Body of pancreas (tissue), 4 donors: ENCODE measurements around the gene CNP. TPM values are rescaled to one million over a fixed set of nuclear protein-coding genes. Genes with fewer than 3 reads are reported as not detected.

Source experiments
- ATAC-seq: fragments of 150-250 bp; one replicate; pipeline ENCODE4 v1.9.1; 2016
- DNase-seq, 4 donors: peaks; one replicate each; pipeline ENCODE4 v3.0.0-alpha.2; 2019
- H3K27ac ChIP-seq, 4 donors: fragments of 200-600 bp; sonication (generic); 1 replicate in 3 of 4; 2 replicates in 1 of 4; pipeline versions ENCODE4 v1.5.1 to v1.6.1; 2016 to 2019; ENCODE audit warnings: mild to moderate bottlenecking in 1 of 4, mixed read lengths in 1 of 4, moderate library complexity in 1 of 4
- H3K27me3 ChIP-seq, 2 donors: fragments of 200-600 bp; sonication (generic); one replicate each; pipeline ENCODE4 v1.6.0; 2016; ENCODE audit warnings: mild to moderate bottlenecking in 1 of 2
- H3K36me3 ChIP-seq, 2 donors: fragments of 200-600 bp; sonication (generic); replicated peaks in 1 of 2; 2 replicates each; pipeline ENCODE4 v1.5.1; 2016; ENCODE audit warnings: low read depth in 2 of 2; ENCODE audit not compliant: insufficient read depth in 1 of 2
- H3K4me1 ChIP-seq: fragments of 200-600 bp; sonication (generic); one replicate; pipeline ENCODE4 v1.6.0; 2016
- H3K4me3 ChIP-seq, 2 donors: fragments of 200-600 bp; sonication (generic); 1 replicate in 1 of 2; 2 replicates in 1 of 2; pipeline ENCODE4 v1.5.1; 2016 to 2019
- H3K9me3 ChIP-seq, 3 donors: fragments of 200-600 bp; sonication (generic); 1 replicate in 2 of 3; 2 replicates in 1 of 3; pipeline ENCODE4 v1.5.1; 2016
- CTCF ChIP-seq, 7 experiments: fragments of 450-650 bp in 4 of 7; fragments of 200-600 bp in 3 of 7; sonication (generic) in 3 of 7; IDR thresholded peaks; one replicate each; pipeline ENCODE4 v1.5.1; 2016 to 2019; ENCODE audit warnings: antibody characterized with exemption in 7 of 7
- POLR2A ChIP-seq, 3 donors: fragments of 450-650 bp; IDR thresholded peaks; one replicate each; pipeline ENCODE4 v1.6.1; 2016; ENCODE audit warnings: antibody characterized with exemption in 3 of 3, mild to moderate bottlenecking in 2 of 3
- WGBS, 2 donors: methylation state at CpG; one replicate each; pipeline ENCODE4 v1.1.5; 2017; 5-methylcytosine and 5-hydroxymethylcytosine counted together
- intact Hi-C: fragments of 100-400 bp; cut with DNase I; formaldehyde crosslinking; loops from one replicate; pipeline ENCODE4 v1.15.1; 2023
- total RNA-seq, 2 donors: library from RNA; depleted of rRNA; stranded (reverse); fragments of >200 nt; gene quantifications; one replicate each; pipeline ENCODE4 v1.1.0, GENCODE V29; 2016

CNP gene
- total RNA-seq, 2 donors from 2014 or later: 36.3 to 70.2 TPM

GRCh38 chr17:42023524-42024349 lies 57.1 kb downstream of the CNP start:
- peaks cover 0 to 10% of the 10 kb centered on the region in 2 donors for H3K36me3 ChIP-seq
- no peak for TF ChIP-seq POLR2A (IDR thresholded peaks at IDR 0.05)
- intact Hi-C loops: no loop called here
- H3K27me3 ChIP-seq: no peaks in the 10 kb centered on the region
- H3K9me3 ChIP-seq: no peaks in the 10 kb centered on the region
- no peak overlapping the region for H3K4me3 ChIP-seq
- 73 to 78% methylated on average over 13 to 15 of the region's 15 CpGs for WGBS, 2 donors
- peak overlapping the region in 2 of 4 donors; percentile 65 to 69 for H3K27ac ChIP-seq
- DNase-seq (peak in 1 of 4 donors; percentile 57), ATAC-seq (no peak)
- peaks cover 30% of the 10 kb centered on the region for H3K4me1 ChIP-seq

DNA sequence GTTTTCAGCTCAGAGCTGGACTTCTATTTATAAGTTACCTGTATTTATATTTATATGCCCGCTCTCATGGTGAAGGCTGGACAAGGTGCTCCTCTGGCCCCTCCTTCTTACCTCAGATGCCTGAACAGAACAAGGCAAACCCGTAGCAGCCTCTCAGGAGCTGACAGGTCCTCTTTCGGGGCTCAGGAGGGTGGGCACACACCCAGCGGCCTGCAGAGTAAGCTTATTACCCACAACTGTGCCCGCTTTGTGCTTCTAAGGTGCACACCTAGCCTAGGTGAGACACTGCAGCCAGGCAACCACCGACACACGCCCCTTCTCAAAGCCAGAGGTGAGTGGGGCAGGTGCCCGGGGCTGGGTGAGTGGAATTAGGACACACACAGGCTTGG lies 58.6 kb downstream of the CNP start:
- no peak for DNase-seq
- no peak overlapping the region for H3K4me3 ChIP-seq
- TF ChIP-seq POLR2A (IDR thresholded peaks at IDR 0.05): no peak
- TF ChIP-seq CTCF (IDR thresholded peaks at IDR 0.05): no peak
- H3K27ac ChIP-seq: peak overlapping the region in 3 of 4 donors; percentile 24 to 69 (median 65)
- H3K36me3 ChIP-seq: peaks cover 0 to 10% of the 10 kb centered on the region in 2 donors
- 51 to 53% methylated on average over 6 to 8 of the region's 8 CpGs for WGBS, 2 donors
- intact Hi-C loops: loop anchor here (5.0 kb wide), 1 partner anchor 92 kb away; no protein-coding TSS in a partner anchor
- H3K9me3 ChIP-seq: no peaks in the 10 kb centered on the region
- H3K4me1 ChIP-seq: peaks cover 26% of the 10 kb centered on the region
- no peak for ATAC-seq
- H3K27me3 ChIP-seq: no peaks in the 10 kb centered on the region

DNA sequence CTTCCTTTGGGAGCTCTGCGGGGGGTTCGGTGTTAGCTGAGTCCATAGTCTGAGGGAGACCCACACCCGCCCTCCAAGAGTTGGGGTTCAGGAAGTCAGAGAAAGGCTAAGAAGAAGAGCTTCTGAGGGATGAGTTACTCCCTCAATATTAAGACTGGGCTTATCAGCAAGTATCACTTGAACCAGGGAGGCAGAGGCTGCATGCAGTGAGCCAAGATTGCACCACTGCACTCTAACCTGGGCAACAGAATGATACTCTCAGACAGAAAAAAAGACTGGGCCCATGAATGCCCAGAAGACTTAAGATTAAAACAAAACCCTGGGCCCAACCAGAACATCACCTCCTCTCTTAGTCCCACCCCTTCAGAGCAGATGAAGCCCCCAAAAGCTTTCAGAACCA lies 59.3 kb downstream of the CNP start:
- WGBS, 2 donors: 93 to 100% methylated on average over 3 of the region's 3 CpGs
- Histone ChIP-seq H3K4me1 (peaks cover 19% of the 10 kb centered on the region), H3K9me3 (no peaks in the 10 kb centered on the region), H3K36me3 (peaks cover 0 to 10% of the 10 kb centered on the region in 2 donors), H3K27me3 (no peaks in the 10 kb centered on the region), H3K27ac (no peak overlapping the region), H3K4me3 (no peak overlapping the region)
- TF ChIP-seq CTCF (IDR thresholded peaks at IDR 0.05) (no peak), POLR2A (IDR thresholded peaks at IDR 0.05) (no peak)
- ATAC-seq (no peak), DNase-seq (no peak)
- intact Hi-C loops: loop anchor here (5.0 kb wide), 1 partner anchor 91 kb away; no protein-coding TSS in a partner anchor

- Histone ChIP-seq H3K9me3 (no peaks in the 10 kb centered on the region), H3K4me1 (peaks cover 14% of the 10 kb centered on the region), H3K27me3 (no peaks in the 10 kb centered on the region), H3K36me3 (peaks cover 0 to 10% of the 10 kb centered on the region in 2 donors), H3K4me3 (no peak overlapping the region), H3K27ac (no peak overlapping the region)
- WGBS, 2 donors: 63 to 66% methylated on average over 17 of the region's 17 CpGs
- TF ChIP-seq CTCF (IDR thresholded peaks at IDR 0.05) (no peak), POLR2A (IDR thresholded peaks at IDR 0.05) (no peak)
- DNase-seq (no peak), ATAC-seq (no peak)
- intact Hi-C loops: loop anchor here (5.0 kb wide), 1 partner anchor 90 kb away; no protein-coding TSS in a partner anchor
These were observed 60.4 kb downstream of the CNP start for GRCh38 chr17:42026857-42027589.

Other genes starting within 250 kb of the CNP start
- gene HAP1, start 232.2 kb upstream of the CNP start, total RNA-seq: 1 to 10 TPM in 1 of 2 donors, under 1 TPM in 1; 0.52 to 1.3 TPM
- gene JUP, start 180.1 kb upstream of the CNP start, total RNA-seq: 10 to 100 TPM; 67.9 to 85.4 TPM
- 10 to 100 TPM; 18.4 to 22.7 TPM for gene P3H4, start 154.8 kb upstream of the CNP start, total RNA-seq
- 10 to 100 TPM; 22.3 to 33.6 TPM for gene FKBP10, start 153.8 kb upstream of the CNP start, total RNA-seq
- 10 to 100 TPM; 43.1 to 46.5 TPM for gene NT5C3B, start 130.6 kb upstream of the CNP start, total RNA-seq
- not detected for gene KLHL10, start 129.0 kb upstream of the CNP start, total RNA-seq
- gene KLHL11, start 101.4 kb upstream of the CNP start, total RNA-seq: 10 to 100 TPM; 15.2 to 16.3 TPM
- 10 to 100 TPM; 39.2 to 59.0 TPM for gene ACLY, start 47.8 kb upstream of the CNP start, total RNA-seq
- gene ODAD4, start 36.2 kb upstream of the CNP start, total RNA-seq: under 1 TPM; 0.26 to 0.66 TPM
- gene DNAJC7, start 50.6 kb downstream of the CNP start, total RNA-seq: 10 to 100 TPM; 32.4 to 43.5 TPM
- gene NKIRAS2, start 53.3 kb downstream of the CNP start, total RNA-seq: 10 to 100 TPM; 17.1 to 19.2 TPM
- 1 to 10 TPM; 1.6 to 4.4 TPM for gene C17orf113, start 83.8 kb downstream of the CNP start, total RNA-seq
- gene ZNF385C, start 131.7 kb downstream of the CNP start, total RNA-seq: 1 to 10 TPM in 1 of 2 donors, not detected in 1; 1.3 TPM
- 10 to 100 TPM in 1 of 2 donors, 1 to 10 TPM in 1; 5.7 to 19.1 TPM for gene DHX58, start 145.9 kb downstream of the CNP start, total RNA-seq
- 10 to 100 TPM; 50.6 to 58.7 TPM for gene KAT2A, start 154.6 kb downstream of the CNP start, total RNA-seq
- gene HSPB9, start 156.0 kb downstream of the CNP start, total RNA-seq: 1 to 10 TPM in 1 of 2 donors, not detected in 1; 1.8 TPM
- 10 to 100 TPM; 21.1 to 37.1 TPM for gene RAB5C, start 188.2 kb downstream of the CNP start, total RNA-seq
- gene KCNH4, start 214.3 kb downstream of the CNP start, total RNA-seq: not detected
- not detected for gene HCRT, start 218.7 kb downstream of the CNP start, total RNA-seq
- 10 to 100 TPM; 35.8 to 42.2 TPM for gene GHDC, start 227.7 kb downstream of the CNP start, total RNA-seq